ENCODE data around the gene BTBD10.

GRCh38 chr11:13480198-13480597 lies 17.2 kb upstream of the BTBD10 start:
- TF ChIP-seq, protein P1, sequence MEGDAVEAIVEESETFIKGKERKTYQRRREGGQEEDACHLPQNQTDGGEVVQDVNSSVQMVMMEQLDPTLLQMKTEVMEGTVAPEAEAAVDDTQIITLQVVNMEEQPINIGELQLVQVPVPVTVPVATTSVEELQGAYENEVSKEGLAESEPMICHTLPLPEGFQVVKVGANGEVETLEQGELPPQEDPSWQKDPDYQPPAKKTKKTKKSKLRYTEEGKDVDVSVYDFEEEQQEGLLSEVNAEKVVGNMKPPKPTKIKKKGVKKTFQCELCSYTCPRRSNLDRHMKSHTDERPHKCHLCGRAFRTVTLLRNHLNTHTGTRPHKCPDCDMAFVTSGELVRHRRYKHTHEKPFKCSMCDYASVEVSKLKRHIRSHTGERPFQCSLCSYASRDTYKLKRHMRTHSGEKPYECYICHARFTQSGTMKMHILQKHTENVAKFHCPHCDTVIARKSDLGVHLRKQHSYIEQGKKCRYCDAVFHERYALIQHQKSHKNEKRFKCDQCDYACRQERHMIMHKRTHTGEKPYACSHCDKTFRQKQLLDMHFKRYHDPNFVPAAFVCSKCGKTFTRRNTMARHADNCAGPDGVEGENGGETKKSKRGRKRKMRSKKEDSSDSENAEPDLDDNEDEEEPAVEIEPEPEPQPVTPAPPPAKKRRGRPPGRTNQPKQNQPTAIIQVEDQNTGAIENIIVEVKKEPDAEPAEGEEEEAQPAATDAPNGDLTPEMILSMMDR (IDR thresholded peaks at IDR 0.05), result no peak
- TF ChIP-seq POLR2A (IDR thresholded peaks at IDR 0.05), result no peak
